Caco-2 (cell line): Measurements from ENCODE around the gene IGSF22. TPM values are rescaled to one million over a fixed set of nuclear protein-coding genes. Genes with fewer than 3 reads are reported as not detected.

Source experiments
- BruUV-seq: library from RNA; stranded (reverse); fragments of 400-500 nt; replicated peaks from 2 replicates; lab custom pipeline; 2021; lab: Mats Ljungman, UMichigan
- CTCF ChIA-PET: fragments of 300-600 bp; sonication (Branson Sonifier 250); formaldehyde crosslinking; loops from one replicate; lab custom pipeline; 2022; ENCODE audit warnings: antibody characterized with exemption; lab: Charles Lee
- POLR2A ChIA-PET: fragments of 300-600 bp; sonication (Branson Sonifier 250); formaldehyde crosslinking; loops from one replicate; lab custom pipeline; 2022; ENCODE audit warnings: antibody characterized with exemption; lab: Charles Lee
- DNase-seq, 2 experiments: peaks; one replicate each; pipeline versions ENCODE4 v3.0.0 to v3.0.0-alpha.2; 2020 to 2022
- H3K27me3 ChIP-seq: replicated peaks from 2 replicates; pipeline ENCODE4 v1.6.0; 2011; ENCODE audit warnings: low read length; ENCODE audit not compliant: control insufficient read depth, insufficient read depth
- H3K36me3 ChIP-seq: 2 replicates; pipeline ENCODE4 v1.5.1; 2011; ENCODE audit warnings: low read length; ENCODE audit not compliant: control insufficient read depth, insufficient read depth
- H3K4me1 ChIP-seq: fragments of 250-450 bp; sonication (Bioruptor Pico); 2 replicates; pipeline ENCODE4 v1.5.1; 2020; ENCODE audit warnings: mild to moderate bottlenecking
- H3K4me3 ChIP-seq: 2 replicates; pipeline ENCODE4 v1.5.1; 2011; ENCODE audit warnings: low read depth, mild to moderate bottlenecking, control low read depth, low read length
- H3K9me3 ChIP-seq: fragments of 250-450 bp; sonication (Bioruptor Pico); 2 replicates; pipeline ENCODE4 v1.5.1; 2020; ENCODE audit warnings: mild to moderate bottlenecking, moderate library complexity
- H3K27ac Mint-ChIP-seq: one replicate; pipeline ENCODE4 v1.8.0; 2022; ENCODE audit warnings: mixed read lengths; ENCODE audit not compliant: unreplicated experiment
- H3K27me3 Mint-ChIP-seq: one replicate; pipeline ENCODE4 v1.8.0; 2022; ENCODE audit warnings: mixed read lengths; ENCODE audit not compliant: insufficient read depth, unreplicated experiment
- H3K36me3 Mint-ChIP-seq: one replicate; pipeline ENCODE4 v1.8.0; 2022; ENCODE audit warnings: mild to moderate bottlenecking, mixed read lengths; ENCODE audit not compliant: insufficient read depth, unreplicated experiment
- H3K4me1 Mint-ChIP-seq: one replicate; pipeline ENCODE4 v1.8.0; 2022; ENCODE audit warnings: low read depth, mixed read lengths; ENCODE audit not compliant: unreplicated experiment
- H3K4me3 Mint-ChIP-seq: one replicate; pipeline ENCODE4 v1.8.0; 2022; ENCODE audit warnings: mild to moderate bottlenecking, moderate library complexity, mixed read lengths; ENCODE audit not compliant: unreplicated experiment
- H3K9me3 Mint-ChIP-seq: one replicate; pipeline ENCODE4 v1.8.0; 2022; ENCODE audit warnings: mixed read lengths; ENCODE audit not compliant: unreplicated experiment
- intact Hi-C: fragments of 100-400 bp; cut with micrococcal nuclease; formaldehyde crosslinking; loops from one replicate; pipeline ENCODE4 v1.10.0; 2022; ENCODE audit not compliant: unreplicated experiment
- total RNA-seq: library from RNA; stranded (reverse); gene quantifications from 2 replicates; pipeline ENCODE4 v1.2.3, GENCODE V29; 2022
- TF ChIP-seq, protein P1 (sequence below), 2 experiments: fragments of 200-600 bp in 1 of 2; IDR thresholded peaks; 1 replicate in 1 of 2; 2 replicates in 1 of 2; pipeline versions ENCODE4 v1.5.1 to v1.8.0; 2011 to 2022; ENCODE audit warnings: antibody characterized with exemption in 1 of 2, control low read depth in 1 of 2, inconsistent platforms in 1 of 2, low read depth in 1 of 2, low read length in 1 of 2, mild to moderate bottlenecking in 1 of 2, moderate library complexity in 1 of 2; ENCODE audit not compliant: insufficient read depth in 1 of 2, severe bottlenecking in 1 of 2, unreplicated experiment in 1 of 2

IGSF22 gene
- total RNA-seq, 1 experiment from 2014 or later, result not detected

DNA sequence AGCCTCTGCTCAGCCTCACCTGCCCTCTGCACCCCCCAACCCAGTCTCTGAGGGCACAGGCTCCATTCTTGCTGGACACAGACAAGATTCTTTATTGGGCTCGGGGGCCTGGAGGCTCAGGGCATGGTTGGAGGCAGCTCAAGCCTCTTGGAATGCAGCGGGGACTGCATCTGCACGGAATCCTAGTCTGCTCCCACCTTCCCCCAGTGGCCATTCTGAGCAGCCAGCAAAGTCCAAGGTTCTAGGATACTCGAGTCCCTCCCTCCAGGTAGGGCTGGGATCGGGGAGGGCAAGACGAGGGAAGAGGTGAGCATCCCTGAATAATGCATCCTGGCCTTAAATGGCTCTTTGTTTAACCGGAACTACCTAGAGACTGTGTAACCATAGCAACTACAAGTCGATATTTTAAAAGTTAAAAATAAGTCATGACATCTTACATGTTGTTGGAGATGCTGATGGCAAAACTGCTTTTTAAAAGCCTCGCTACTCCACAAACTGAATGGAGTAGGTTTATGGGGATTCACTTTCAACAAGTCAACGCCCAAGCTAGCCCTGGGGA is 10.7 kb upstream of the IGSF22 start:
- Mint-ChIP-seq H3K4me3 (no peak overlapping the region), H3K4me1 (peaks cover 23% of the 10 kb centered on the region), H3K9me3 (no peaks in the 10 kb centered on the region), H3K36me3 (no peaks in the 10 kb centered on the region), H3K27ac (no peak overlapping the region), H3K27me3 (peaks cover 9% of the 10 kb centered on the region)
- no peaks in the 10 kb centered on the region for H3K9me3 ChIP-seq
- DNase-seq, result peak in 1 of 2 experiments; percentile 38
- intact Hi-C loops, result no loop called here
- no peaks in the 10 kb centered on the region for H3K36me3 ChIP-seq
- 0 out of 2 replicates have a peak, but pooled peaks cover 17% of the 10 kb centered on the region for H3K4me1 ChIP-seq
- H3K27me3 ChIP-seq, result no peaks in the 10 kb centered on the region
- CTCF ChIA-PET, result interaction anchor here (0.6 to 1.0 kb wide), 2 partner anchors 21 to 28 kb away, joined by 3 to 4 read pairs; no protein-coding TSS in a partner anchor
- POLR2A ChIA-PET, result no interaction called here
- BruUV-seq, result no TSS peak
- no peak overlapping the region for H3K4me3 ChIP-seq
- TF ChIP-seq, protein P1, sequence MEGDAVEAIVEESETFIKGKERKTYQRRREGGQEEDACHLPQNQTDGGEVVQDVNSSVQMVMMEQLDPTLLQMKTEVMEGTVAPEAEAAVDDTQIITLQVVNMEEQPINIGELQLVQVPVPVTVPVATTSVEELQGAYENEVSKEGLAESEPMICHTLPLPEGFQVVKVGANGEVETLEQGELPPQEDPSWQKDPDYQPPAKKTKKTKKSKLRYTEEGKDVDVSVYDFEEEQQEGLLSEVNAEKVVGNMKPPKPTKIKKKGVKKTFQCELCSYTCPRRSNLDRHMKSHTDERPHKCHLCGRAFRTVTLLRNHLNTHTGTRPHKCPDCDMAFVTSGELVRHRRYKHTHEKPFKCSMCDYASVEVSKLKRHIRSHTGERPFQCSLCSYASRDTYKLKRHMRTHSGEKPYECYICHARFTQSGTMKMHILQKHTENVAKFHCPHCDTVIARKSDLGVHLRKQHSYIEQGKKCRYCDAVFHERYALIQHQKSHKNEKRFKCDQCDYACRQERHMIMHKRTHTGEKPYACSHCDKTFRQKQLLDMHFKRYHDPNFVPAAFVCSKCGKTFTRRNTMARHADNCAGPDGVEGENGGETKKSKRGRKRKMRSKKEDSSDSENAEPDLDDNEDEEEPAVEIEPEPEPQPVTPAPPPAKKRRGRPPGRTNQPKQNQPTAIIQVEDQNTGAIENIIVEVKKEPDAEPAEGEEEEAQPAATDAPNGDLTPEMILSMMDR (IDR thresholded peaks at IDR 0.05; ENCODE audit: insufficient read depth in 1 of 2, low read depth in 1 of 2, low read length in 1 of 2, severe bottlenecking in 1 of 2, unreplicated experiment in 1 of 2), result peak in 1 of 2 experiments; percentile 41

DNA sequence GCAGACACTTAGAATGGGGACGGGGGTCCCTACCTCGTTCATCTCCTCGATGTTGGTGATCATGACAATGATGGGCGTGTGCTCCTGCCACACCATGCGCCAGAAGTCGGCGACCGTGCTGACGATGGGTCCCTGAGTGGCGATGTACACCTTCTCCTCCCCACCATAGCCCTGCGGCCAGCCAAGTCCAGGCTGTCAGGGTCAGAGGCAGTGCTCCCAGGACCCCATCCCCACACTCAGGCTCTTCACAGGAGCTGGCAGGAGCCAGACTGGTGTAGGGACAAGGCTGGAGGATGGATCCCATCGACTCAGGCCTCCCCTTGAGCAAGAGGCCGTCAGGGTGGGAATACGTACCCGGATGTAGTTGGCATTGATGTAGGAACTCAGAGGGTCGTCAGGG is 7.2 kb upstream of the IGSF22 start:
- H3K36me3 Mint-ChIP-seq, result no peaks in the 10 kb centered on the region
- no peaks in the 10 kb centered on the region for H3K9me3 Mint-ChIP-seq
- no peaks in the 10 kb centered on the region for H3K36me3 ChIP-seq
- DNase-seq, result no peak
- H3K4me1 Mint-ChIP-seq, result peaks cover 23% of the 10 kb centered on the region
- no peaks in the 10 kb centered on the region for H3K27me3 ChIP-seq
- no peaks in the 10 kb centered on the region for H3K9me3 ChIP-seq
- no TSS peak for BruUV-seq
- no peak overlapping the region for H3K4me3 Mint-ChIP-seq
- H3K27ac Mint-ChIP-seq, result no peak overlapping the region
- TF ChIP-seq, protein P1 (IDR thresholded peaks at IDR 0.05; ENCODE audit: insufficient read depth in 1 of 2, low read depth in 1 of 2, low read length in 1 of 2, severe bottlenecking in 1 of 2, unreplicated experiment in 1 of 2), result no peak
- POLR2A ChIA-PET, result no interaction called here
- H3K27me3 Mint-ChIP-seq, result peaks cover 6% of the 10 kb centered on the region
- H3K4me3 ChIP-seq, result no peak overlapping the region
- H3K4me1 ChIP-seq, result 0 out of 2 replicates have a peak, but pooled peaks cover 17% of the 10 kb centered on the region
- intact Hi-C loops, result loop anchor here (2.0 to 5.0 kb wide), 2 partner anchors 32 to 101 kb away; partner anchors contain the start of gene SPTY2D1
- CTCF ChIA-PET, result interaction anchor here (1.5 kb wide), 1 partner anchor 193 kb away, joined by 4 read pairs; no protein-coding TSS in a partner anchor

DNA sequence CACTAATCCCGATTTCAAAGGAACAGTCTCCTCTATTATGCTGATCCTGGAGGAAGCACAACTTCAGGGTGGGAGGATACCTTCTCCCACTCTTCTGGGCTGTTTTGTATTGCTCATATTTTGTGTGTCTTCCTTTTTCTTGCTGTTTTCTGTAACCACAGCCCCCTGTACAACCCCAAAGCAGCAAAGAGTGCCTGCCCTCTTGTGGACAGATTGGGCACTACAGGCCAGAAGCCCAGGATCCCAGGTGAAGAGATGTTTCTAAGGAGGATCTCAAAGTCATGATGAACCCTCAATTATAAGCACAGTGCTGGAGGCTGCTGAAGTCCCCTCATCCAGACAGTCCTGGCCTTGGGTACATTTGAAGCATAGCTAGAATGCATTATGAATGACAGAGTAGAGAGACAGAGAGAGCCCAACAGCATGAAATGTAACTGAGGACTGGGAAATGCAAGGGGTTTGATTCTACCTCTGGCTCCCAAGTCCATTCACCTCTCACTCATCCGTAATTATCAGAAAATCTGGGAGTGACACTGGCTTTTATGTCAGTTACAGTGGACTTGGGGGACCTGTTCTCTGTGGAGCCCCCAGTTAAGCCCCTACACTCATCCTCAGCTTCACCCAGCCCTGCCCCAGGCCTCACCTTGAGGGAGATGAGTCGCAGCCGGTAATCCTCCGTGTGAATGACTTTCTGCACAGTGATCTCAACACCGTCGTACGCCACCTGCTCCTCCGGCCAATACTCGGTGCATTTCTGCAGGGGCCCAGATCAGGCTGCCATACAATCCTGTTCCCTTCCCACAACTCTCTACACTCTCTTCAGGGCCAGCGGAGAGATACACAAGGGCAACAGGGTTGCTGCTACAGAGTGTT is 6.2 kb upstream of the IGSF22 start:
- Histone ChIP-seq H3K36me3 (no peaks in the 10 kb centered on the region), H3K4me3 (no peak overlapping the region), H3K9me3 (no peaks in the 10 kb centered on the region), H3K27me3 (no peaks in the 10 kb centered on the region), H3K4me1 (0 out of 2 replicates have a peak, but pooled peaks cover 17% of the 10 kb centered on the region)
- TF ChIP-seq, protein P1 (IDR thresholded peaks at IDR 0.05; ENCODE audit: insufficient read depth in 1 of 2, low read depth in 1 of 2, low read length in 1 of 2, severe bottlenecking in 1 of 2, unreplicated experiment in 1 of 2), result peak; percentile 91 to 98
- H3K27ac Mint-ChIP-seq, result no peak overlapping the region
- BruUV-seq, result no TSS peak
- no peaks in the 10 kb centered on the region for H3K36me3 Mint-ChIP-seq
- H3K4me1 Mint-ChIP-seq, result peaks cover 23% of the 10 kb centered on the region
- H3K9me3 Mint-ChIP-seq, result no peaks in the 10 kb centered on the region
- CTCF ChIA-PET, result interaction anchor here (0.9 to 1.1 kb wide), 4 partner anchors 26 to 545 kb away, joined by 3 to 6 read pairs (median 4); no protein-coding TSS in a partner anchor
- DNase-seq, result peak; percentile 60 to 74
- intact Hi-C loops, result loop anchor here (1.0 to 5.0 kb wide), 3 partner anchors 33 to 192 kb away; partner anchors contain the start of gene SPTY2D1
- H3K4me3 Mint-ChIP-seq, result no peak overlapping the region
- H3K27me3 Mint-ChIP-seq, result peaks cover 10% of the 10 kb centered on the region
- POLR2A ChIA-PET, result no interaction called here
